Parathyroid adenoma (tissue), 2 donors: ENCODE results near the gene NEXN.

Experiments used
- H2AFZ ChIP-seq: fragments of 300-600 bp; sonication (generic); one replicate; pipeline ENCODE4 v1.7.0; 2017; ENCODE audit warnings: antibody characterized with exemption, mild to moderate bottlenecking
- H3K27ac ChIP-seq: fragments of 300-600 bp; sonication (generic); one replicate; pipeline ENCODE4 v1.7.0; 2017
- H3K27me3 ChIP-seq: fragments of 300-600 bp; sonication (generic); one replicate; pipeline ENCODE4 v1.7.0; 2017; ENCODE audit warnings: low read length; ENCODE audit not compliant: control insufficient read depth, insufficient read depth
- H3K36me3 ChIP-seq: fragments of 300-600 bp; sonication (generic); one replicate; pipeline ENCODE4 v1.7.0; 2017; ENCODE audit warnings: low read length; ENCODE audit not compliant: control insufficient read depth, insufficient read depth
- H3K4me1 ChIP-seq: fragments of 300-600 bp; sonication (generic); one replicate; pipeline ENCODE4 v1.7.0; 2017; ENCODE audit warnings: control low read depth
- H3K4me2 ChIP-seq: fragments of 300-600 bp; sonication (generic); one replicate; pipeline ENCODE4 v1.7.0; 2017; ENCODE audit warnings: low read length
- H3K4me3 ChIP-seq: fragments of 300-600 bp; sonication (generic); one replicate; pipeline ENCODE4 v1.7.0; 2017; ENCODE audit warnings: low read depth, low read length
- H3K79me2 ChIP-seq: fragments of 300-600 bp; sonication (generic); one replicate; pipeline ENCODE4 v1.7.0; 2017; ENCODE audit warnings: control low read depth
- H3K9ac ChIP-seq: fragments of 300-600 bp; sonication (generic); one replicate; pipeline ENCODE4 v1.7.0; 2017; ENCODE audit warnings: mild to moderate bottlenecking
- H3K9me3 ChIP-seq: fragments of 300-600 bp; sonication (generic); one replicate; pipeline ENCODE4 v1.7.0; 2017; ENCODE audit warnings: low read length; ENCODE audit not compliant: control insufficient read depth
- CTCF ChIP-seq: fragments of 300-600 bp; sonication (generic); IDR thresholded peaks from one replicate; pipeline ENCODE4 v1.7.0; 2017; ENCODE audit warnings: antibody characterized with exemption, mild to moderate bottlenecking
- donor health status: primary hyperparathyroidism.

The NEXN gene

DNA sequence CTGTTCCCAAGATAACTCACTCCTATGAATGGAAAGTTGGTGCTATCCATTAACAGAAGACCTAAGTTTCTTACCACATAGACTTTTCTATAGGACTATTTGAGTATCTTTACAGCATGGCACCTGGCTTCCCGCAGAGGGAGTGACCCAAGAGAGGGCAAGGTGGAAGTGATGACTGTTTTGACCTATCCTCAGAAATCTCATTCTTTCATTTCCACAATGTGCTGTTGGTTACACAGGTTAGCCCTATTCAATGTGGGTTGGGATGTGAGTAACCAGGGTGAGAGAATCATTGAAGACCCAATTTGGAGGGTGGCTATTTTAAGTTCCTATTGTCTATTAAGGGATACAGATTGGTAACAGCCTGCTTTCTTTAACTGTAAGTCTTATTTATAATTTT lies 38.3 kb upstream of the NEXN start:
- no peak overlapping the region for H3K9ac ChIP-seq
- no peak overlapping the region for H3K27ac ChIP-seq
- TF ChIP-seq CTCF: no peak
- H3K36me3 ChIP-seq: no peaks in the 10 kb centered on the region
- H2AFZ ChIP-seq: no peak overlapping the region
- H3K9me3 ChIP-seq: no peaks in the 10 kb centered on the region
- no peaks in the 10 kb centered on the region for H3K79me2 ChIP-seq
- no peak overlapping the region for H3K4me2 ChIP-seq
- no peaks in the 10 kb centered on the region for H3K4me1 ChIP-seq
- H3K4me3 ChIP-seq: no peak overlapping the region
- H3K27me3 ChIP-seq: no peaks in the 10 kb centered on the region

GRCh38 chr1:77857552-77857951 lies 30.9 kb upstream of the NEXN start:
- Histone ChIP-seq H3K27me3 (no peaks in the 10 kb centered on the region), H3K4me1 (no peaks in the 10 kb centered on the region), H3K79me2 (no peaks in the 10 kb centered on the region), H3K9ac (no peak overlapping the region), H3K36me3 (no peaks in the 10 kb centered on the region), H3K4me2 (no peak overlapping the region), H3K9me3 (no peaks in the 10 kb centered on the region), H2AFZ (no peak overlapping the region), H3K27ac (no peak overlapping the region), H3K4me3 (no peak overlapping the region)
- no peak for TF ChIP-seq CTCF

DNA sequence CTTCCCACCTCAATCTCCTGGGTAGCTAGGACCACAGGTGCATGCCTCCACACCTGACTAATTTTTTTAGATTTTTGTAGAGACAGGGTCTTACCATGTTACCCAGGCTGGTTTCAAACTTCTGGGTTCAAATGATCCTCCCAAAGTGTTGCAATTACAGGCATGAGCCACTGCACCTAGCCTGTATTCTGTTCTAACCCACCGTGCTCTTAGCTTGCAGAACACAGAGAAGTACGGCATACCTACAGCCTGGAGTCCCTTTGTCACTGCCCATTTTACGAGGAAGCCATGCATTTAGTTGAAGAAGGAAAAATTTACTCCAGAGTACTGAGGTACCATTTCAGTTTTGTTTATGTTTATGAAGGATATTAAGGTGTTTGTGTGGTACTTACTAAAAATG lies 29.7 kb upstream of the NEXN start:
- no peak overlapping the region for H3K9ac ChIP-seq
- H3K9me3 ChIP-seq: no peaks in the 10 kb centered on the region
- H3K27ac ChIP-seq: no peak overlapping the region
- no peaks in the 10 kb centered on the region for H3K36me3 ChIP-seq
- H2AFZ ChIP-seq: no peak overlapping the region
- H3K4me3 ChIP-seq: no peak overlapping the region
- no peak for TF ChIP-seq CTCF
- H3K4me1 ChIP-seq: no peaks in the 10 kb centered on the region
- H3K79me2 ChIP-seq: no peaks in the 10 kb centered on the region
- H3K27me3 ChIP-seq: no peaks in the 10 kb centered on the region
- H3K4me2 ChIP-seq: no peak overlapping the region

DNA sequence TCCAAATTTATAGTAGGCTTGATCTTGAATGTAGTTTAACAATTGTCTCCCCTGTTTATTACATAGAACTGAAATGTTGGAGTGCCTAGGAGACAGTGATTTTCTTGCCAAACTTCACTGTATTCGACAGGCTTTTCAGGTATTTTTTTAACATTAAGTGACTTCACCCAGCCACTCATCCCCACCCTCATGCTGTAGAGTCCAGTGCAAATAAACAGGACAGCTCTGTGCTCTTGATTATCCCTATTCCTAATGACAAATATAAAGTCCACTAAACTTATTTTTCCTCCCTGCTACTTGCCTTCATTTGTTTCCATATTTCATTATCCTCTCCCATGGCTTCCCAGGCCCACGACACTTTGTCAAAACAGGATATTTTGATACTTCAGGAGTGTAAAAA lies 29.2 kb upstream of the NEXN start:
- Histone ChIP-seq H3K4me2 (no peak overlapping the region), H3K27me3 (no peaks in the 10 kb centered on the region), H3K4me1 (no peaks in the 10 kb centered on the region), H3K27ac (no peak overlapping the region), H2AFZ (no peak overlapping the region), H3K79me2 (no peaks in the 10 kb centered on the region), H3K36me3 (no peaks in the 10 kb centered on the region), H3K9ac (no peak overlapping the region), H3K4me3 (no peak overlapping the region), H3K9me3 (no peaks in the 10 kb centered on the region)
- no peak for TF ChIP-seq CTCF

- no peak overlapping the region for H3K4me3 ChIP-seq
- H2AFZ ChIP-seq: no peak overlapping the region
- TF ChIP-seq CTCF: no peak
- H3K4me1 ChIP-seq: no peaks in the 10 kb centered on the region
- no peak overlapping the region for H3K27ac ChIP-seq
- no peaks in the 10 kb centered on the region for H3K9me3 ChIP-seq
- no peak overlapping the region for H3K9ac ChIP-seq
- no peaks in the 10 kb centered on the region for H3K27me3 ChIP-seq
- H3K79me2 ChIP-seq: no peaks in the 10 kb centered on the region
- H3K36me3 ChIP-seq: no peaks in the 10 kb centered on the region
- no peak overlapping the region for H3K4me2 ChIP-seq
Measured at GRCh38 chr1:77866296-77866695, 22.1 kb upstream of the NEXN start.
